Measurements from ENCODE around the gene MAMSTR. TPM values are rescaled to one million over a fixed set of nuclear protein-coding genes. Genes with fewer than 3 reads are reported as not detected.

MAMSTR gene
- total and polyA plus RNA-seq, 9 of the 15 experiments (the other 6 are each of a cell fraction or from before 2014, with no cell fraction given) = 0.08 to 1.00 (median 0.40) TPM; not detected in 1

DNA sequence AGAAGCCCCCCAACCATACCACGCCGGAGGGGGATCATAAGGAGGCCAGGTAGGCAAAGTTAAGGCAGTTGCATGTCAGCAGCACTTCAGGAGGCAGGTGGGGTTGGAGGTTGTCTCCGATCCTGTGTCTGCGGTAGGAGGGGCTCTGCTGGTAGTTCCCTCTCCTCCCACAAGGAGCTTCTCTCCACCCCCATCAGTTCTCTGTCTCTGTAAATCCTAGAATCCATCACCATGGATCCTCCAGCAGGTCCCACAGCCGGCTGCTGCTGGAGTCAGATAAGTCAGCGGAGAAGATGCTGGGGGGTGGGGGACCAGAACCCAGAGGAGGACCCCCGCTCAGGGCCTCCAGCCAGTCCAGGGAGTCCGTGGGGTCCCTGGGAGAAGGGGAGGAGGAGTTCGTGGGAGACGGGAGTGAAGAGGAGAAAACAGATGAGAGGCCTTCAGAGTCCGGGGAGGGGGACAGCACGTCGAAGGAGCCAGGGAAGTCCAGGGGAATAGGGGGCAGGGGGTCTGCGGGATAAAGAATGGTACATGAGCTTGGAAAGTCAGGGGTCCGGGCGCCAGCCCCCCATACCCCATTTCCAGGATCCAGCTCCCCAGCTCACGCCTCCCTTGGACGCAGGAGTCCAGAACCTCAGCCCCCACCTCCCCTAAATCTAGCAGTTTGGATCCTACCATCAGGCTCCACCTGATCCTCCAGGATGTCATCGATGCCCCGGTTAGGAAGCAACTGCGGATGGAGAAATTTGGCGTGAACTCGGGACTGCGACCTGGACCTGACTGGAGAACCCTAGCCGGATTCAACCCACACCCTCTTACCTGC is 6.3 kb downstream of the MAMSTR start (continued):
- TF ChIP-seq, protein P1, sequence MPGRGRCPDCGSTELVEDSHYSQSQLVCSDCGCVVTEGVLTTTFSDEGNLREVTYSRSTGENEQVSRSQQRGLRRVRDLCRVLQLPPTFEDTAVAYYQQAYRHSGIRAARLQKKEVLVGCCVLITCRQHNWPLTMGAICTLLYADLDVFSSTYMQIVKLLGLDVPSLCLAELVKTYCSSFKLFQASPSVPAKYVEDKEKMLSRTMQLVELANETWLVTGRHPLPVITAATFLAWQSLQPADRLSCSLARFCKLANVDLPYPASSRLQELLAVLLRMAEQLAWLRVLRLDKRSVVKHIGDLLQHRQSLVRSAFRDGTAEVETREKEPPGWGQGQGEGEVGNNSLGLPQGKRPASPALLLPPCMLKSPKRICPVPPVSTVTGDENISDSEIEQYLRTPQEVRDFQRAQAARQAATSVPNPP (IDR thresholded peaks at IDR 0.05; ENCODE audit: borderline replicate concordance, insufficient read depth, insufficient read length) = no peak
- TF ChIP-seq TRIM24 (IDR thresholded peaks at IDR 0.05) = no peak
- TF ChIP-seq RBM34 (IDR thresholded peaks at IDR 0.05; ENCODE audit: borderline replicate concordance, insufficient read depth, low read length) = no peak
- TF ChIP-seq ZNF146 (CRISPR knock-in tag; IDR thresholded peaks at IDR 0.05; ENCODE audit: unreplicated experiment) = no peak
- no peak for TF ChIP-seq SRF (CRISPR knock-in tag; IDR thresholded peaks at IDR 0.05)
- TF ChIP-seq, protein P2, sequence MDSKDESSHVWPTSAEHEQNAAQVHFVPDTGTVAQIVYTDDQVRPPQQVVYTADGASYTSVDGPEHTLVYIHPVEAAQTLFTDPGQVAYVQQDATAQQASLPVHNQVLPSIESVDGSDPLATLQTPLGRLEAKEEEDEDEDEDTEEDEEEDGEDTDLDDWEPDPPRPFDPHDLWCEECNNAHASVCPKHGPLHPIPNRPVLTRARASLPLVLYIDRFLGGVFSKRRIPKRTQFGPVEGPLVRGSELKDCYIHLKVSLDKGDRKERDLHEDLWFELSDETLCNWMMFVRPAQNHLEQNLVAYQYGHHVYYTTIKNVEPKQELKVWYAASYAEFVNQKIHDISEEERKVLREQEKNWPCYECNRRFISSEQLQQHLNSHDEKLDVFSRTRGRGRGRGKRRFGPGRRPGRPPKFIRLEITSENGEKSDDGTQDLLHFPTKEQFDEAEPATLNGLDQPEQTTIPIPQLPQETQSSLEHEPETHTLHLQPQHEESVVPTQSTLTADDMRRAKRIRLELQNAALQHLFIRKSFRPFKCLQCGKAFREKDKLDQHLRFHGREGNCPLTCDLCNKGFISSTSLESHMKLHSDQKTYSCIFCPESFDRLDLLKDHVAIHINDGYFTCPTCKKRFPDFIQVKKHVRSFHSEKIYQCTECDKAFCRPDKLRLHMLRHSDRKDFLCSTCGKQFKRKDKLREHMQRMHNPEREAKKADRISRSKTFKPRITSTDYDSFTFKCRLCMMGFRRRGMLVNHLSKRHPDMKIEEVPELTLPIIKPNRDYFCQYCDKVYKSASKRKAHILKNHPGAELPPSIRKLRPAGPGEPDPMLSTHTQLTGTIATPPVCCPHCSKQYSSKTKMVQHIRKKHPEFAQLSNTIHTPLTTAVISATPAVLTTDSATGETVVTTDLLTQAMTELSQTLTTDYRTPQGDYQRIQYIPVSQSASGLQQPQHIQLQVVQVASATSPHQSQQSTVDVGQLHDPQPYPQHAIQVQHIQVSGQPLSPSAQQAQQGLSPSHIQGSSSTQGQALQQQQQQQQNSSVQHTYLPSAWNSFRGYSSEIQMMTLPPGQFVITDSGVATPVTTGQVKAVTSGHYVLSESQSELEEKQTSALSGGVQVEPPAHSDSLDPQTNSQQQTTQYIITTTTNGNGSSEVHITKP (IDR thresholded peaks at IDR 0.05; ENCODE audit: partially characterized antibody) = peak; percentile 92
- TF ChIP-seq, protein P3, sequence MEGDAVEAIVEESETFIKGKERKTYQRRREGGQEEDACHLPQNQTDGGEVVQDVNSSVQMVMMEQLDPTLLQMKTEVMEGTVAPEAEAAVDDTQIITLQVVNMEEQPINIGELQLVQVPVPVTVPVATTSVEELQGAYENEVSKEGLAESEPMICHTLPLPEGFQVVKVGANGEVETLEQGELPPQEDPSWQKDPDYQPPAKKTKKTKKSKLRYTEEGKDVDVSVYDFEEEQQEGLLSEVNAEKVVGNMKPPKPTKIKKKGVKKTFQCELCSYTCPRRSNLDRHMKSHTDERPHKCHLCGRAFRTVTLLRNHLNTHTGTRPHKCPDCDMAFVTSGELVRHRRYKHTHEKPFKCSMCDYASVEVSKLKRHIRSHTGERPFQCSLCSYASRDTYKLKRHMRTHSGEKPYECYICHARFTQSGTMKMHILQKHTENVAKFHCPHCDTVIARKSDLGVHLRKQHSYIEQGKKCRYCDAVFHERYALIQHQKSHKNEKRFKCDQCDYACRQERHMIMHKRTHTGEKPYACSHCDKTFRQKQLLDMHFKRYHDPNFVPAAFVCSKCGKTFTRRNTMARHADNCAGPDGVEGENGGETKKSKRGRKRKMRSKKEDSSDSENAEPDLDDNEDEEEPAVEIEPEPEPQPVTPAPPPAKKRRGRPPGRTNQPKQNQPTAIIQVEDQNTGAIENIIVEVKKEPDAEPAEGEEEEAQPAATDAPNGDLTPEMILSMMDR (IDR thresholded peaks at IDR 0.05 in 2 of 3, conservative IDR thresholded peaks at IDR 0.05 in 1 of 3; ENCODE audit: insufficient read depth in 2 of 3, low read depth in 1 of 3, low read length in 3 of 3) = peak; percentile 33 to 49 (median 39); a peak in 5 of 6 replicates
- TF ChIP-seq, protein P4, sequence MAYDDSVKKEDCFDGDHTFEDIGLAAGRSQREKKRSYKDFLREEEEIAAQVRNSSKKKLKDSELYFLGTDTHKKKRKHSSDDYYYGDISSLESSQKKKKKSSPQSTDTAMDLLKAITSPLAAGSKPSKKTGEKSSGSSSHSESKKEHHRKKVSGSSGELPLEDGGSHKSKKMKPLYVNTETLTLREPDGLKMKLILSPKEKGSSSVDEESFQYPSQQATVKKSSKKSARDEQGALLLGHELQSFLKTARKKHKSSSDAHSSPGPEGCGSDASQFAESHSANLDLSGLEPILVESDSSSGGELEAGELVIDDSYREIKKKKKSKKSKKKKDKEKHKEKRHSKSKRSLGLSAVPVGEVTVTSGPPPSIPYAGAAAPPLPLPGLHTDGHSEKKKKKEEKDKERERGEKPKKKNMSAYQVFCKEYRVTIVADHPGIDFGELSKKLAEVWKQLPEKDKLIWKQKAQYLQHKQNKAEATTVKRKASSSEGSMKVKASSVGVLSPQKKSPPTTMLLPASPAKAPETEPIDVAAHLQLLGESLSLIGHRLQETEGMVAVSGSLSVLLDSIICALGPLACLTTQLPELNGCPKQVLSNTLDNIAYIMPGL (CRISPR knock-in tag; IDR thresholded peaks at IDR 0.05) = 0 out of 2 replicates have a peak, but pooled peaks have one; percentile 61
- peak; percentile 9; the same call in 1 of the 2 replicates for TF ChIP-seq NR2C2 (CRISPR knock-in tag; IDR thresholded peaks at IDR 0.05)
- no peak for TF ChIP-seq NR2C2 (tag; IDR thresholded peaks at IDR 0.05)

All from K562 (cell line).